MM.1S (cell line): ENCODE measurements around the gene GUCA2A.

ENCODE experiments used
- EZH2 ChIP-seq: fragments of 300-600 bp; sonication (generic); optimal IDR thresholded peaks from 2 replicates; pipeline ENCODE3; 2017; ENCODE audit warnings: low read depth, mild to moderate bottlenecking, antibody characterized with exemption, low read length, mixed read lengths
- TF ChIP-seq, protein P1 (sequence below): fragments of 300-600 bp; sonication (generic); IDR thresholded peaks from 2 replicates; pipeline ENCODE4 v1.5.1; 2016; ENCODE audit warnings: antibody characterized with exemption, low read length, mixed read lengths

DNA sequence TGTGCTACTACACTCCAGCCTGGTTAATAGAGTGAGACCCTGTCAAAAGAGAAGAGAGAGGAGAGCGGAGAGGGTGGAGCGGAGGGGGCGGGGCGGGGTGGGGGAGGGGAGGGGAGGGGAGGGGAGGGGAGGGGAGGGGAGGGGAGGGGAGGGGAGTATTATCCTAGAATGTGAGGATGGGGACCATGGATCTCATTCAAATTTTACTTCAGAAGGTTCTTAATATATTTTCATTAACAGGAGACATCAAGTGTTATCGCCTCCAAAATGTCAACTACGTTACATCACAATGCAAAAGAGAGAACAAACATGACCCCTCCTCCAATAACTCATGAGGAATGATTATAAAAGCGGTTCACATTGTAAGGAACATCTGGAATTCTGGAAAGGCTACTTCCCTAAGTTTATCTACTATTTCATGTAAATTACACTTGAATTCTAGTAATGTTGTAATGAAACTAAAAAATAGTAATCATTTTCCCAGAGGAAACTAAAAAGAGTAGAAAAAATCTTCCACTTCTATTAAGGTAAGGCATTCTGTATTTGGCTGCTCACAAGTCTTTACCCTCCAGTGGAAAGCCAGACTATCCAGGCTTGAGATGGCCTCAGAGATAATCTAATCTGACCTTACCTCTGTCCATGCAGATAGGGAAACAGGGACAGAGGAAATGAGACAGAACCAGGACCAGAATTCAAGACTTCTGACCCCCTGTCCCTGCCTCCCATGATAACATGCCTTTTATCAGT lies 18.8 kb upstream of the GUCA2A start:
- TF ChIP-seq, protein P1, sequence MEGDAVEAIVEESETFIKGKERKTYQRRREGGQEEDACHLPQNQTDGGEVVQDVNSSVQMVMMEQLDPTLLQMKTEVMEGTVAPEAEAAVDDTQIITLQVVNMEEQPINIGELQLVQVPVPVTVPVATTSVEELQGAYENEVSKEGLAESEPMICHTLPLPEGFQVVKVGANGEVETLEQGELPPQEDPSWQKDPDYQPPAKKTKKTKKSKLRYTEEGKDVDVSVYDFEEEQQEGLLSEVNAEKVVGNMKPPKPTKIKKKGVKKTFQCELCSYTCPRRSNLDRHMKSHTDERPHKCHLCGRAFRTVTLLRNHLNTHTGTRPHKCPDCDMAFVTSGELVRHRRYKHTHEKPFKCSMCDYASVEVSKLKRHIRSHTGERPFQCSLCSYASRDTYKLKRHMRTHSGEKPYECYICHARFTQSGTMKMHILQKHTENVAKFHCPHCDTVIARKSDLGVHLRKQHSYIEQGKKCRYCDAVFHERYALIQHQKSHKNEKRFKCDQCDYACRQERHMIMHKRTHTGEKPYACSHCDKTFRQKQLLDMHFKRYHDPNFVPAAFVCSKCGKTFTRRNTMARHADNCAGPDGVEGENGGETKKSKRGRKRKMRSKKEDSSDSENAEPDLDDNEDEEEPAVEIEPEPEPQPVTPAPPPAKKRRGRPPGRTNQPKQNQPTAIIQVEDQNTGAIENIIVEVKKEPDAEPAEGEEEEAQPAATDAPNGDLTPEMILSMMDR, result no peak
- no peak for TF ChIP-seq EZH2
